Neural progenitor cell (in vitro differentiated cells): ENCODE measurements around the gene PHACTR1. TPM values are rescaled to one million over a fixed set of nuclear protein-coding genes. Genes with fewer than 3 reads are reported as not detected.

ENCODE experiments used
- DNase-seq: peaks from one replicate; pipeline ENCODE4 v3.0.0-alpha.2; 2016; ENCODE audit warnings: low spot score
- H2AFZ ChIP-seq: fragments of 200-600 bp; sonication (generic); replicated peaks from 2 replicates; pipeline ENCODE4 v1.6.1; 2016; ENCODE audit warnings: antibody characterized with exemption
- H3F3A ChIP-seq: fragments of 200-600 bp; sonication (generic); 2 replicates; pipeline ENCODE4 v1.6.1; 2016; ENCODE audit warnings: antibody characterized with exemption, low read depth
- H3K27ac ChIP-seq: fragments of 200-600 bp; sonication (generic); 2 replicates; pipeline ENCODE4 v1.5.1; 2016; ENCODE audit warnings: mild to moderate bottlenecking
- H3K27me3 ChIP-seq: fragments of 200-600 bp; sonication (generic); 2 replicates; pipeline ENCODE4 v1.6.1; 2016; ENCODE audit warnings: mild to moderate bottlenecking, moderate library complexity
- H3K36me3 ChIP-seq: fragments of 200-600 bp; sonication (generic); 2 replicates; pipeline ENCODE4 v1.5.1; 2016
- H3K4me1 ChIP-seq: fragments of 200-600 bp; sonication (generic); 2 replicates; pipeline ENCODE4 v1.6.1; 2016; ENCODE audit warnings: mixed run types
- H3K4me2 ChIP-seq: fragments of 200-600 bp; sonication (generic); 2 replicates; pipeline ENCODE4 v1.6.1; 2016
- H3K4me3 ChIP-seq: fragments of 200-600 bp; sonication (generic); 2 replicates; pipeline ENCODE4 v1.5.1; 2016
- H3K79me2 ChIP-seq: fragments of 200-600 bp; sonication (generic); 2 replicates; pipeline ENCODE4 v1.6.1; 2016; ENCODE audit warnings: low read depth
- H3K9ac ChIP-seq: fragments of 200-600 bp; sonication (generic); 2 replicates; pipeline ENCODE4 v1.6.1; 2016
- H3K9me3 ChIP-seq: fragments of 200-600 bp; sonication (generic); 2 replicates; pipeline ENCODE4 v1.5.1; 2016; ENCODE audit warnings: low read depth
- H4K20me1 ChIP-seq: fragments of 200-600 bp; sonication (generic); 2 replicates; pipeline ENCODE4 v1.6.1; 2016; ENCODE audit warnings: low read depth
- H3K27ac Mint-ChIP-seq: 3 replicates; pipeline ENCODE4 v1.8.0; 2021; ENCODE audit warnings: mixed read lengths
- H3K27me3 Mint-ChIP-seq: 2 replicates; pipeline ENCODE4 v1.8.0; 2022; ENCODE audit warnings: low read depth, mild to moderate bottlenecking, inconsistent platforms, moderate library complexity, mixed read lengths; ENCODE audit not compliant: insufficient read depth
- H3K36me3 Mint-ChIP-seq: 3 replicates; pipeline ENCODE4 v1.8.0; 2021; ENCODE audit warnings: mixed read lengths
- H3K4me1 Mint-ChIP-seq: 3 replicates; pipeline ENCODE4 v1.8.0; 2021; ENCODE audit warnings: mixed read lengths
- H3K4me3 Mint-ChIP-seq: 3 replicates; pipeline ENCODE4 v1.8.0; 2021; ENCODE audit warnings: mild to moderate bottlenecking, moderate library complexity, mixed read lengths
- H3K9me3 Mint-ChIP-seq: 3 replicates; pipeline ENCODE4 v1.8.0; 2020; ENCODE audit warnings: mixed read lengths
- EZH2 ChIP-seq: fragments of 200-600 bp; sonication (generic); IDR thresholded peaks from 2 replicates; pipeline ENCODE4 v1.6.1; 2017; ENCODE audit warnings: antibody characterized with exemption, mild to moderate bottlenecking, moderate library complexity
- EZH2phosphoT487 ChIP-seq: fragments of 200-600 bp; sonication (generic); IDR thresholded peaks from 2 replicates; pipeline ENCODE4 v1.6.1; 2017; ENCODE audit warnings: antibody characterized with exemption
- total RNA-seq: library from RNA; depleted of rRNA; stranded (reverse); fragments of >200 nt; gene quantifications from 2 replicates; pipeline ENCODE4 v1.2.3, GENCODE V29; 2015; ENCODE audit warnings: low replicate concordance
- TF ChIP-seq, protein P1 (sequence below): fragments of 200-600 bp; sonication (generic); IDR thresholded peaks from 2 replicates; pipeline ENCODE4 v1.5.1; 2017; ENCODE audit warnings: antibody characterized with exemption, mild to moderate bottlenecking

The PHACTR1 gene
- total RNA-seq, 1 donor from 2014 or later = 2.4 TPM

DNA sequence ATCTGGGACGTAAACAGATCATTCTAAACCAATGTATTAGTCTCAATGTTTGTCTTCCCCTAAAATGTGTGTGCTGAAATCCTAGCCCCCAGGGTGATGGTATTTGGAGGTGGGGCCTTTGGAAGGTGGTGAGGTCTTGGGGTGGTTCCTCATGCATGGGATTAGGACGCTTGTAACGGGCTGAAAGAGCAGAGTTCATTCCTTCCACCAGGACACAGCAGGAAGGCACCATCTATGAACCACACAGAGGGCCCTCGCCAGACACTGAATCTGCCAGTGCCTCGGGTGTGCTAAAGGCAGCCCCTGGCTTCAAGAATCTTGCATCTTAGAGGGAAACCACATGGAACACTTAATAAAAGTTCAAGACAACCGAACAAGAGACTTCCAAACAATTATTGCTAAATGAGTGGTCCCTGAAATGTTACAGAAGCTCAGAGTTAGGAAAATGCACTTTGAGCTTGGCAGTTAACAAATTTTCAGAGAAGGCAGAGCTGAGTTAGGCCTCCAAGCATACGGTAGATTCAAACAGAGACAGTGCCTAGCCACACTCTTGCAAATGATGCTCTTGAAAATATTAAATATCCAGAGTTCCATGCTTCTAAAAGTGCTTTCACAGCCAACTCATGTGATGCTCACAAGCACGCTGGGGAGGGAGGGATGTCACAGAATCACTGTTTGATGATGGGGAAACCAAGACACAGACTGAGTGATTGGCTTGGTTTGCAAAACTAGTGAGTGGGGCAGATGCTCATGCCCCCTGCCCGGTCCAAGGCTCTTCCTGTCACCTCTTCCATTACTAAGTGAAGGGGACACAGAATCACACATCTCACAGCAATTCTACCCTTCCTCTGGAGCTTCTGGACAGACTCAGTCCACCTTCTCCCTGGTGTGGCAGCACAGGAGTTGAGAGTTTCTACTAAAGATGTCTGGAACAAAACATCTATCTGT is 584.4 kb downstream of the PHACTR1 start:
- H3K4me2 ChIP-seq = no peak overlapping the region
- Mint-ChIP-seq H3K4me3 (no peak overlapping the region), H3K4me1 (peaks cover 5% of the 10 kb centered on the region), H3K27me3 (peaks cover 3% of the 10 kb centered on the region), H3K36me3 (peaks cover 29% of the 10 kb centered on the region), H3K9me3 (no peaks in the 10 kb centered on the region), H3K27ac (no peak overlapping the region)
- H3K9ac ChIP-seq = no peak overlapping the region
- H3K27ac ChIP-seq = no peak overlapping the region
- H3K4me1 ChIP-seq = no peaks in the 10 kb centered on the region
- no peaks in the 10 kb centered on the region for H3K27me3 ChIP-seq
- no peaks in the 10 kb centered on the region for H3K9me3 ChIP-seq
- no peak for TF ChIP-seq EZH2
- no peak for TF ChIP-seq EZH2phosphoT487
- TF ChIP-seq, protein P1, sequence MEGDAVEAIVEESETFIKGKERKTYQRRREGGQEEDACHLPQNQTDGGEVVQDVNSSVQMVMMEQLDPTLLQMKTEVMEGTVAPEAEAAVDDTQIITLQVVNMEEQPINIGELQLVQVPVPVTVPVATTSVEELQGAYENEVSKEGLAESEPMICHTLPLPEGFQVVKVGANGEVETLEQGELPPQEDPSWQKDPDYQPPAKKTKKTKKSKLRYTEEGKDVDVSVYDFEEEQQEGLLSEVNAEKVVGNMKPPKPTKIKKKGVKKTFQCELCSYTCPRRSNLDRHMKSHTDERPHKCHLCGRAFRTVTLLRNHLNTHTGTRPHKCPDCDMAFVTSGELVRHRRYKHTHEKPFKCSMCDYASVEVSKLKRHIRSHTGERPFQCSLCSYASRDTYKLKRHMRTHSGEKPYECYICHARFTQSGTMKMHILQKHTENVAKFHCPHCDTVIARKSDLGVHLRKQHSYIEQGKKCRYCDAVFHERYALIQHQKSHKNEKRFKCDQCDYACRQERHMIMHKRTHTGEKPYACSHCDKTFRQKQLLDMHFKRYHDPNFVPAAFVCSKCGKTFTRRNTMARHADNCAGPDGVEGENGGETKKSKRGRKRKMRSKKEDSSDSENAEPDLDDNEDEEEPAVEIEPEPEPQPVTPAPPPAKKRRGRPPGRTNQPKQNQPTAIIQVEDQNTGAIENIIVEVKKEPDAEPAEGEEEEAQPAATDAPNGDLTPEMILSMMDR = no peak
- peaks cover 5% of the 10 kb centered on the region for H3K36me3 ChIP-seq
- no peak overlapping the region for H2AFZ ChIP-seq
- DNase-seq = no peak
- no peaks in the 10 kb centered on the region for H3F3A ChIP-seq
- H4K20me1 ChIP-seq = no peaks in the 10 kb centered on the region
- H3K4me3 ChIP-seq = no peak overlapping the region
- no peaks in the 10 kb centered on the region for H3K79me2 ChIP-seq

GRCh38 chr6:13302291-13302690 is 585.7 kb downstream of the PHACTR1 start:
- no peak for DNase-seq
- Mint-ChIP-seq H3K9me3 (no peaks in the 10 kb centered on the region), H3K27me3 (peaks cover 3% of the 10 kb centered on the region), H3K4me1 (no peaks in the 10 kb centered on the region), H3K27ac (no peak overlapping the region), H3K36me3 (peaks cover 32% of the 10 kb centered on the region), H3K4me3 (no peak overlapping the region)
- Histone ChIP-seq H3K4me2 (no peak overlapping the region), H3K9me3 (no peaks in the 10 kb centered on the region), H3F3A (no peaks in the 10 kb centered on the region), H3K79me2 (no peaks in the 10 kb centered on the region), H3K36me3 (peaks cover 13% of the 10 kb centered on the region), H2AFZ (no peak overlapping the region), H3K27me3 (no peaks in the 10 kb centered on the region), H3K4me3 (no peak overlapping the region), H3K9ac (no peak overlapping the region), H3K27ac (no peak overlapping the region), H4K20me1 (no peaks in the 10 kb centered on the region), H3K4me1 (no peaks in the 10 kb centered on the region)
- TF ChIP-seq EZH2phosphoT487 = no peak
- no peak for TF ChIP-seq EZH2
- TF ChIP-seq, protein P1 = no peak

DNA sequence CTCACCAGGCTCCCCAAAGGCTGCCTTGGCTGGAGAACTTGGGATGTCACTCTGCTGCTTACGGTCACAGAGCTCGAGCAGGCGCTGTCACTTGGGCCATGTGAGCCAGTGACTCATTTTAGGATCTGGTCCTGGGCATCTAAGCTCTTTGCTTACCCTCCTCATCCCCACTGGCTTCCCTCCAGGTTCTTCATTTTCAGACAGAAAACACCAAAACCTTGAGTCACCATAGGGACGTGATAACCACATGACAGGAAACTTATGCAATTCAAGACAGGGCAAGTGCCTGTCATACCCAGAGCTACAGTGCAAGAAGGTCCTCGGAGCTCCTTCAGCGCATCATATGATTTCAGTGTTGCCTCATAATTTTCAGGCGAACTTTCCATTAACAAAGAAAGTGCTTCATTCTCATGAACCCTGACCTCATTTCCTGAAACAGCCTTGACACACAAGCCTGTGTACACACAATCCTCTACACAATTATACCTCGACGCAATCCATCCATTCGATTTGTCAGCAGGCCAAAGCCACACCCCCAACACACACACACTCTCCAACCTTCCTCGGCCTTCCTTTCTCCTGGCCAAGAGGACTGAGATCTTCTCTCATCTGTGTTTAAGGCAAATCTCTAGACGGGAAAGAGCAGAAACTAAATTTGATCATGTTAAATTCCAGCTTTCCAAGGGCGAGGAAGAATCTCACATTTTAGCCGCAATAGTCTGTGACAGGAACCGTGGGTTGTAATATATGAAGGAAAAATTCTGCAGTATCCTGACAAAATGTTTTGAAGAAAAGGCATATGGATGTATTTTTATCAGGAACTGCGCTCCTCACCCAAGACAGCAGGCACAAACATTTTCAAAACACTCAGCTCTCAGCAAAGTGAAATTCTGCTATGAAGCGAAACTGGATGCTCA is 586.4 kb downstream of the PHACTR1 start:
- H3K36me3 ChIP-seq = peaks cover 13% of the 10 kb centered on the region
- no peaks in the 10 kb centered on the region for H4K20me1 ChIP-seq
- Mint-ChIP-seq H3K36me3 (peaks cover 31% of the 10 kb centered on the region), H3K4me1 (no peaks in the 10 kb centered on the region), H3K27me3 (peaks cover 3% of the 10 kb centered on the region), H3K27ac (no peak overlapping the region), H3K9me3 (no peaks in the 10 kb centered on the region), H3K4me3 (no peak overlapping the region)
- H3K27ac ChIP-seq = no peak overlapping the region
- no peaks in the 10 kb centered on the region for H3F3A ChIP-seq
- TF ChIP-seq, protein P1 = no peak
- TF ChIP-seq EZH2 (no peak), EZH2phosphoT487 (no peak)
- H3K4me3 ChIP-seq = no peak overlapping the region
- H3K9ac ChIP-seq = no peak overlapping the region
- no peaks in the 10 kb centered on the region for H3K4me1 ChIP-seq
- no peak overlapping the region for H2AFZ ChIP-seq
- no peaks in the 10 kb centered on the region for H3K79me2 ChIP-seq
- H3K4me2 ChIP-seq = no peak overlapping the region
- no peaks in the 10 kb centered on the region for H3K27me3 ChIP-seq
- no peaks in the 10 kb centered on the region for H3K9me3 ChIP-seq
- no peak for DNase-seq
